ENCODE measurements around the gene NEURL1. TPM values are rescaled to one million over a fixed set of nuclear protein-coding genes. Genes with fewer than 3 reads are reported as not detected.

Gene NEURL1
- total RNA-seq, 4 donors from 2014 or later, result 67.6 to 147 (median 110) TPM

DNA sequence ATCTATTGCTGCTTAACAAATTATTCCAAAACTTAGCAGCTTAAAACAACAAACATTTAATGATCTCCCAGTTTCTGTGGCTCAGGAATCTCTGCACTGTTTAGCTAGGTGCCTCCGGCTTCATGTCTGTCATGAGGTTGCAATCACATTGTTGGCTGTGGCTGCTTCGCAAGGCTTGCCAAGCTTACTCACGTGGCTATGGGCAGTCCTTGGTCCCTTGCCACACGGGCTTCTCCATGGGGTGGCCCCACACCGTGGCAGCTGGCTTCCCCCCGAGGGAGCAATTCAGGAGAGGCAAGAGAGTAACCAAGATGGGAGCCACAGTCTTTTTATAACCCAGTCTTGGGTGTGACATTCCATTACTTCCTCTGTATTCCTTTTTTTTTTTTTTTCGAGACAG is 67.4 kb downstream of the NEURL1 start:
- peak overlapping the region in 3 of 4 donors; percentile 34 to 63 (median 46) for H3K27ac ChIP-seq

DNA sequence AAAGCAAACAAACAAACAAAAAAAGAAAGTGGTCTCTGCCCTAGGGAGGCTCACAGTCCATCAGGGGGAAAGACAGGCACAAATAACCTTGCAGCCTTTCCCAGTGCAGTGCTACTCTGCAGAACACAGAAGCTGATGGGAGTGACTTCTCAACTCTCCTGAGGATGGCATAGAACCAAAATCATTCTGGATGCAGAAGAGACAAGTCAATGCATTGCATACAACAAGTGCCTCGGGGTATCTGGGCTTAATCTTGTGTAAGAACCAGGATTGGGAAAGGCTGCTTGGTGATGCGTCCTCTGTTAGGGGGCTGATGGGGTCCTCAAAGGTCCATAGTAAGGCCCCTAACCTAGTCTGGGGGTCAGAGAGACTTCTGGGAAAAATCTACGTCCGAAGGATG is 68.9 kb downstream of the NEURL1 start:
- Histone ChIP-seq H3K4me1 (peaks cover 35 to 43% of the 10 kb centered on the region in 2 donors), H3K36me3 (no peaks in the 10 kb centered on the region), H3K27ac (peak overlapping the region in 3 of 4 donors; percentile 16 to 31 (median 24)), H3K27me3 (no peaks in the 10 kb centered on the region), H3K9me3 (no peaks in the 10 kb centered on the region), H3K4me3 (no peak overlapping the region)
- intact Hi-C loops (cut with DNase I; ENCODE audit: low total_unique reads), result no loop called here
- no peak for TF ChIP-seq POLR2A (IDR thresholded peaks at IDR 0.05)
- TF ChIP-seq CTCF (IDR thresholded peaks at IDR 0.05 in 4 of 5, conservative IDR thresholded peaks at IDR 0.05 in 1 of 5), result no peak
- no peak for ATAC-seq
- in situ Hi-C loops (cut with MboI; ENCODE audit: low sequenced_read_pairs in 4 of 4), result no loop called here
- no peak for DNase-seq

More for the DNA sequence above, 67.4 kb downstream of the NEURL1 start:
- Histone ChIP-seq H3K4me1 (peaks cover 50 to 56% of the 10 kb centered on the region in 2 donors), H3K4me3 (no peak overlapping the region), H3K36me3 (no peaks in the 10 kb centered on the region), H3K9me3 (no peaks in the 10 kb centered on the region), H3K27me3 (no peaks in the 10 kb centered on the region)
- peak; percentile 34 to 43 for ATAC-seq
- DNase-seq, result peak; percentile 34 to 71
- intact Hi-C loops (cut with DNase I; ENCODE audit: low total_unique reads) (no loop called here), in situ Hi-C loops (cut with MboI; ENCODE audit: low sequenced_read_pairs in 4 of 4) (no loop called here)
- TF ChIP-seq POLR2A (IDR thresholded peaks at IDR 0.05), result no peak
- no peak for TF ChIP-seq CTCF (IDR thresholded peaks at IDR 0.05 in 4 of 5, conservative IDR thresholded peaks at IDR 0.05 in 1 of 5)

- peaks cover 24 to 34% of the 10 kb centered on the region in 2 donors for H3K4me1 ChIP-seq
- no peaks in the 10 kb centered on the region for H3K27me3 ChIP-seq
- no peak for ATAC-seq
- no peaks in the 10 kb centered on the region for H3K9me3 ChIP-seq
- intact Hi-C loops (cut with DNase I; ENCODE audit: low total_unique reads), result no loop called here
- in situ Hi-C loops (cut with MboI; ENCODE audit: low sequenced_read_pairs in 4 of 4), result no loop called here
- no peak for TF ChIP-seq CTCF (IDR thresholded peaks at IDR 0.05 in 4 of 5, conservative IDR thresholded peaks at IDR 0.05 in 1 of 5)
- TF ChIP-seq POLR2A (IDR thresholded peaks at IDR 0.05), result no peak
- no peaks in the 10 kb centered on the region for H3K36me3 ChIP-seq
- DNase-seq, result no peak
- H3K27ac ChIP-seq, result peak overlapping the region; percentile 38 to 66 (median 59)
- H3K4me3 ChIP-seq, result no peak overlapping the region
Observed at GRCh38 chr10:103563231-103564115, 70.0 kb downstream of the NEURL1 start.

DNA sequence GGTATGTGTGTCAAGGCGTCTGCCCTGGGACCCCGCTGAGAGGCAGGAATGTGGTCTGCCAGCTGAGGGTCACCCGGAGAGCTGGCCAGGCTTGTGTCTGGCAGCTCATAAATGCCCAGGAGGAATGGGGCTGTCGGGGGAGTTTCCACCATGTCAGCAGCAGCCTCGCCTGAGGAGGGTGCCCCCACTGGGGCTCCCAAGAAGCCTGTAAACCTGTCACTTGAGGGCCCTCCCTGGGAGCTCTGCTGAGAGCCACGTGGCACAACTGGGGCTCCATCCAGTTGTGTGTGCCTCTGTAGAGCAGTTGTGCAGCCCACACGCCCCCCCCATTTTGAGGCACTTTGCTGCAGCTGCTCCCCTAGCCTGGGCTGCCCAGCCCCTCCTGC is 70.6 kb downstream of the NEURL1 start:
- intact Hi-C loops (cut with DNase I; ENCODE audit: low total_unique reads), result no loop called here

More for the DNA sequence above, 70.6 kb downstream of the NEURL1 start:
- in situ Hi-C loops (cut with MboI; ENCODE audit: low sequenced_read_pairs in 4 of 4), result no loop called here
- ATAC-seq (no peak), DNase-seq (no peak)
- H3K36me3 ChIP-seq, result no peaks in the 10 kb centered on the region
- TF ChIP-seq CTCF (IDR thresholded peaks at IDR 0.05 in 4 of 5, conservative IDR thresholded peaks at IDR 0.05 in 1 of 5) (no peak), POLR2A (IDR thresholded peaks at IDR 0.05) (no peak)
- H3K27ac ChIP-seq, result peak overlapping the region; percentile 38 to 66 (median 59)
- H3K9me3 ChIP-seq, result no peaks in the 10 kb centered on the region
- H3K4me1 ChIP-seq, result peaks cover 18 to 28% of the 10 kb centered on the region in 2 donors
- no peaks in the 10 kb centered on the region for H3K27me3 ChIP-seq
- H3K4me3 ChIP-seq, result no peak overlapping the region
